Glomerular visceral epithelial cell (primary cell): ENCODE results near the gene ADGRD2.
"Not testable (repeated sequence)": the region's sequence is repeated elsewhere in the genome, so short reads cannot be mapped to it uniquely, and the experiment has no call there.

Source experiments
- DNase-seq: peaks from one replicate; pipeline ENCODE4 v3.0.0-alpha.2; 2016; ENCODE audit errors: extremely low spot score

The ADGRD2 gene, protein sequence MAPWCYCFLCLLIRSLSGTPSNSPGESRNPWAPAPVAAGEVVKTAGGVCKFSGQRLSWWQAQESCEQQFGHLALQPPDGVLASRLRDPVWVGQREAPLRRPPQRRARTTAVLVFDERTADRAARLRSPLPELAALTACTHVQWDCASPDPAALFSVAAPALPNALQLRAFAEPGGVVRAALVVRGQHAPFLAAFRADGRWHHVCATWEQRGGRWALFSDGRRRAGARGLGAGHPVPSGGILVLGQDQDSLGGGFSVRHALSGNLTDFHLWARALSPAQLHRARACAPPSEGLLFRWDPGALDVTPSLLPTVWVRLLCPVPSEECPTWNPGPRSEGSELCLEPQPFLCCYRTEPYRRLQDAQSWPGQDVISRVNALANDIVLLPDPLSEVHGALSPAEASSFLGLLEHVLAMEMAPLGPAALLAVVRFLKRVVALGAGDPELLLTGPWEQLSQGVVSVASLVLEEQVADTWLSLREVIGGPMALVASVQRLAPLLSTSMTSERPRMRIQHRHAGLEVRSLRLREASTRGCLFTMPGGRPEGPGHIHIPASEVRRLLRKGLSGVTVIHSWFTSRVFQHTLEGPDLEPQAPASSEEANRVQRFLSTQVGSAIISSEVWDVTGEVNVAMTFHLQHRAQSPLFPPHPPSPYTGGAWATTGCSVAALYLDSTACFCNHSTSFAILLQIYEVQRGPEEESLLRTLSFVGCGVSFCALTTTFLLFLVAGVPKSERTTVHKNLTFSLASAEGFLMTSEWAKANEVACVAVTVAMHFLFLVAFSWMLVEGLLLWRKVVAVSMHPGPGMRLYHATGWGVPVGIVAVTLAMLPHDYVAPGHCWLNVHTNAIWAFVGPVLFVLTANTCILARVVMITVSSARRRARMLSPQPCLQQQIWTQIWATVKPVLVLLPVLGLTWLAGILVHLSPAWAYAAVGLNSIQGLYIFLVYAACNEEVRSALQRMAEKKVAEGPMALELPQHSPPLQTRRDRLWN

DNA sequence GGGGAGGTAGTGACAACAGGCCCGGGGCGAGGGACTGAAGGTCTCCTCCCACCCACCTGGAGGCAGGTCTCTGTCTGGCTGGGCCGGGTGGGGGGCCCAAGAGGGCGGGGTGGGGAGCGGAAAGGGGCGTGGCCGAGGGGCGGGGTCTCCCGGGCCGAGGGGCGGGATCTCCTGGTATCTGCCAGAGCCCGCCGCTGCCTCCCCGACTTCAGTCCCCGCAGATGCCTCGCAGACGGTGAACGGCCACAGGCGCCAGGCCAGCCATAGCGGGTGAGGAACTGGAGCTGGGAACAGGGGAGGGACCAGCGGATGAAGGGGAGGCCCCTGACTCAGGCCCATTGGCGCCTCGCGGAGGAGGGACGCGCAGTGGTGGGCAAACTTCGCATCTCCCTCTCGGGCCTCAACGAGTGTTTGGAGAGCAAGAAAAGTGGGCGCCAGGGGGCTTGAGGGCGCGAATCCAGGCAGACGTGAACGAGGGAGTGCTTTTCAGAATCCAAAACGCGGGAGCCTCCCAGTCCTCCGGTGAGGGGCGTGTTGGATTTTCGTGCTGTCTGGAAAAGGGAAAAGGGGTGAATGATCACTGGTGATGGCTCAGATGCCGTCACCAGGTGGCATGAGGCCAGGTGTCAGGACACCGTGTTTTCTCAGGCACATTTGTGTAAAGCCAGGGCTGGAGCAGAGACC, at the start of gene ADGRD2:
Gene ADGRD2, plus strand, starts transcription at position 211 of the 684 bp plus-strand sequence. CDS start 1,216 bp downstream, outside the sequence.
- DNase-seq = peak; percentile 12

DNA sequence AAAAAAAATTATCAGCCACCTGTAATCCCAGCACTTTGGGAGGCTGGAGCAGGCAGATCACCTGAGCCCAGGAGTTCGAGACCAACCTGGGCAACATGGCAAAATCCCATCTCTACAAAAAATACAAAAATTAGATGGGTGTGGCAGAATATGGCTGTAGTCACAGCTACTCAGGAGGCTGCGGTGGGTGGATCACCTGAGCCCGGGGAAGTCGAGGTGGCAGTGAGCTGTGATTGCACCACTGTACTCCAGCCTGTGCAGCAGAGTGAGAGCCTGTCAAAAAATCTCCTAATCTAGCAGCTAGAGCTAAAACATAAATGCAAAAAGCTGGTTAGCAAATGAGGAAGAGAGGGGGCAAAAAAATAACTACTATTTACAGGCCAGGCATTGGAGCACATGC, 47.0 kb upstream of the ADGRD2 start:
- DNase-seq = no peak

DNA sequence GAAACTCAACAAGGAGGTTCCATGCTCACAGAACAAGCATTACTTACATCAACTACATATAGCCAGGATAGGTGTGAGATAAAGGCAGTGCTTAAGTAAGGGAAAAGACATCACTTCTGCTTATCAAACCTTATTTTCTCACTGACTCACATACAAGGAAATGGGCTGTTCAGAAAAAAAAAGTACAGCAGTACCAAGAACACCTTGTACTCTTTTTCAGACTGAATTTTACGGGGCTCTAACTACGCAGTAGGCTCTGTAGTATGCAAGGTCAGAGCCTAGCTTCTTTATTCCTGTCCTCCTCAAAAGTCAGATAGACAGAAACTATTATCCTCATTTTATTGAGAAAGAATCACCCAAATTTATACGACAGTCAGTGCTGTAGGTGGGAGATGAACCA, 40.8 kb upstream of the ADGRD2 start:
- DNase-seq = no peak

DNA sequence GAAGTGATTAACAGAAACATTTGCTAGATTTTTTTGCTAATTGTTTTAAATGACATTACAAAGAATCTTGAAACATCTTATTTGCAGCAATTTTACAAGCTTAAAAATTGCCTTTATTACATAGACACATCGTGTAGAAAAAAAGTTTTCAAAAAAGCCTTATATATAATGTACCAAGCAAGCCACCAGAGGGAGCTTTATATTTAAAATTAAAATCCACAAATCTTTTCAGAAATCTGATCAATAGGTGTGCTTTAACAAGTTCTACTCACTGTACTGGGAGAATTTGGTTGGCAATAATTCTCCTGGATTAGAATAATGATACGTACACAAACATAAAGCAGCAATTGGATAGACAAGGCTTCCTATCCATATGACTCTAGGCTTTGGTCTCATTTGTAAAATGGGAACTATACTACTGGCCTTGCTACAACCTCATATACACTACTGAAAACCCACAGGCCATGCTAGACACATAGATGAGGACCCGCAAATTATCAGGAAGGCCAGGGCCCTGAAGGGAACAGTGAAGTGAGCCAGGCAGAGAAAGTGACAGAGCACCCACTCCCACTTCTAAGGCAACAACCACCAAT, 39.8 kb upstream of the ADGRD2 start:
- DNase-seq = no peak

DNA sequence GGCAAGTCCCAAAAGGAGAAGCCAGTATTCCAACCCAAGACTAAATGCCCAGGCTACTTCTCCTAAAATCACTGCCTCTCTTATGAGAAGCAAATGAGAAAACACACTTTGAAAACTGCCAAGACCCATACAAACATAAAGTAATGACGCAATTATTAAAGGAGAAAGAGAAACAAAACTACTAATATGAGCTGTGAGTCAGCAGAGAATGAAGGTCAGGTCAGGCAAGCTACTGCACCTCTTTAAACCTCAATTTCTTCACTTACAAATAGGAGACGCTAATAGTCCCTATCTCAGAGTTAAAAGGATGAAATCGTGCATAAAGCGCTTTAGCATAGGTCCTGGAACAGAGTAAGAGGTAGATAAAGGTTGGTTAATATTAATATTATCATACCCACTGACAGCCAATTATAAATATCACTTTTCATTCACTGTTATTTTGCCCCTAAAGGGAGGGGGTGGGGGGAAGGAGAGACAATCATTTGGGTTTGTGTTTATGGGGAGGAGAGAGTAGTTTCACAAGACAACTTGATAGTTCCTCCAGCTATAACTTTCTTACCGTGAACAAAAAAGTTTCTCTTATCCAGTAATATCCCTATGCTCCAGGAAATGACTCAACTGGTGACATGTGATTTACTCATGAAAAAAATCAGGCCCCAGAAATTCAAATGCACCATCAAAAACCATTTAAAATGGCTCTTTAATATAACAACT, 38.6 kb upstream of the ADGRD2 start:
- DNase-seq = no peak

DNA sequence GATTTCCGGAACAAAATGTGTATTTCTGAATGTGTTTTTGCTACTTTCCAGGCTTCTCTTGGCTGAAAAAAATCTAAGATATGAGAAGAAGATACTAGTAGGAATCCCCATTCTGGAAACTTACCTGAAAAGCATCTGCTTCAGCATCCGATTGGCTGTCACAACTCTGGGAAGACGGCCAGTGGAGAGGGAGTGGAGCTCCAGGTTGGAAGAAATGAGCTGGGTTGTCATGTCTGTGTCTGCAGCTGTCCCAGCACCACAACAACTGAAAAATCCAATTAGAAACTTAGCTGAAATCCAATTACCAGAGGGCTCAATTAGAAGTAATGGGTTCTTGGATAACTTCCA, 38.0 kb upstream of the ADGRD2 start:
- no peak for DNase-seq

DNA sequence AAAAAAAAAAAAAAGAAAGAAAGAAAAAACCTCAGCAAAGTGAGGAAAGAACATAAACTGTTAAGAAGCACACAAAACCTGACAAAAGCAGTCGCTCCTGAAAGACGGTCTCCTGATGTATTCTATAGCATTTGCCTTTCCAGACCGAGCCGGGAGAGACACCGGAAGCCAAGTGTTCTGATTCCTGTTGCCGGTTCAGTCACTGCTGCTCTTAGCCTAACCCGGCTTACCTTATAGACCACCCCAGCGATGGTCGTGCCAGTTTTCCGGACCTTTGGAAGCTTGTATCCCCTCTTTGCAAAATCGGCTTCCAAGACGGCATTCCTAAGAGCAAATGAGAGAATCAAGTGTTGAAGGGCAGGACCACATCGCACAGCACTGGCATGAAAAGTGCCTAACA, 35.6 kb upstream of the ADGRD2 start:
- no peak for DNase-seq

DNA sequence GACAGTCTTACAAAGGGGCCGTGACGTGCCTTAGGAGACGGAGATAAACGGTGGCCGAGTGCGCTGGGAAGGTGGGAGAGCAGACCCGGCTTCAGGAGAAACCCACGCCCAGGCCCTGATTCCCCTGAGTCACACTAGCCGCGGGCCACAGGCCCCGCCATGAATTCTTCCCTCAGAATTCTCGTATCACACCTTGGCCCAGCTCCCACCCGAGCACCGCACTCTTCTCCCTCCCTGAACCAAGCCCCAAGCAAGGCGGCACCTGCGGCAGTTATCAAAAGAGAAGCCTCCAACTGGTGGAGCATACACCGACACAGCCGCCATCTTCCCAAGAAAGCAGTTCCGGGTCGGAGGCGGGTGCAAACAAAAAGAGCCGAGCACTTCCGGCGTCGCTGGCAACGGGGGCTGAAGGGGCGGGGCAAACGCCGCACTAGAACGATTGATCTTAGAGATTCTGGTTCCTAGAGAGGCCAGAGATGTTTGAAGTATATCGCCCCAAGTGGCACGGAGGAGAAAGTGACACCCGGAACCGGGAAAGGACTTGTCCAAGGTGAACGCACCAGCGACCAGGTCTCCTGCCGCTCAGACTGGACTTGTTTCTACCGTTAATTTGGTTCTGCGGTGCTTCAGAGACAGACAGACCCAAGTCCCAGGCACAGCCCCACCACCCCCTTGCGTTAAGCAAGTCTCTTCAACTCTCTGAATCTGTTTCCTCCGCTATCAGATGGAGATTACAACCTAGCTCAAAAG, 35.0 kb upstream of the ADGRD2 start, which contains the start of gene PSMB7:
Gene PSMB7, minus strand, starts transcription at position 341 of the 750 bp plus-strand sequence. Its CDS starts 17 bp downstream, at position 324.
- peak; percentile 97 for DNase-seq

DNA sequence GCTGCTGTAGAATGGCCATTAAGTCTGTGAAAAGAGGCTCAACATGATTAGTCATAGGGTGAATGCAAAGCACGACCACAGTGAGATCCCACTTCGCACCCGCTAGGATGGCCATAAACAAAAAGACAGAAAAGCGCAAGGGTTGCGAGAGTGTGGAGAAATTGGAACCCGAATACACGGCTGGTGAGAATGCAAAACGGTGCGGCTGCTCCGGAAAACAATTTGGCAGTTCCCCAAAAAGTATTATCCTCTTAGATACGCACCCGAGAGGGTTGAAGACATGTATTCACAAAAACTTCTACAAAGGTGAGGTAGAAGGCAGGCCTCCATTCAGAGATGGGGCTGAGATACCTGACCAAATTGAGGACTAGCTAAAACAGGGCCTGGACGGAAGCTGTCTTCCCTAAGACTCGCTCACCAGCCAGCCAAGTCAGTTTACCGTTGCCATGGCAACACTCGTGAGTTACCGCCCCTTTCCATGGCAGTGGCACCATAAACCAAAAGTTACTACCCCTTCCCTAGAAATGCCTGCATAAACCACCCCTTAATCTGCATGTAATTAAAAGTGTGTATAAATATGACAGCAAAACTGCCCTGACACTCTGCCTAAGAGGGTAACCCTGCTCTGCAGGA, 34.3 kb upstream of the ADGRD2 start:
- DNase-seq = no peak

DNA sequence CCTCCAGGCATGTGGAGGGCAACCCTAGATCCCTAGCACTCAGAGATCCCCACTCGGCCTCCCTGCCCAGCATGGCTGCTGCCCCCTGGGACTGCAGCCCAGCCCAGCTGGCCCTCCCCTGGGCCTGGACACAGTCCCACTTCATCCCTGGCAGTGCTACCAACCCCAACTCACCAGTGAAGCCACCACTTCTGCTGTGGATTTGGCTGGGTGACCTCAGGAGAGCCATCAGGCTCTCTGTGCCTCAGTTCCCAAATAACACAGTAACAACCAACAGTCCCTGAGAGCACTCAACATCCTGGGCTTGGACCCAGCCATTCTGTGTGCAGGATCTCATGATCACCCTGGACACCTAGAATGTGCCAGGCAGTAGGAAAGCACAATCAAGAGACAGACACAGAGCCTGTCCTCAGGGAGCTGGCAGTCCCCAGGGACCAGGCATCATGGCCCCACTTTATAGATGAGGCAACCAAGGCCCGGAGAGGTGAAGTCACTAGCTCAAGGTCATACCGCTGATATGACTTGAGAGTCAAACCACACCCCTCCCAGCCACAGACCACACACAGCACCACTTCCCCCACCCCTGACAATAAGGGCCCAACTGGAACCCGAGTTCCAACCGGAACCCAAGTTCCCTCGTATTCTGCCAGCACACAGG, 30.3 kb upstream of the ADGRD2 start:
- no peak for DNase-seq

DNA sequence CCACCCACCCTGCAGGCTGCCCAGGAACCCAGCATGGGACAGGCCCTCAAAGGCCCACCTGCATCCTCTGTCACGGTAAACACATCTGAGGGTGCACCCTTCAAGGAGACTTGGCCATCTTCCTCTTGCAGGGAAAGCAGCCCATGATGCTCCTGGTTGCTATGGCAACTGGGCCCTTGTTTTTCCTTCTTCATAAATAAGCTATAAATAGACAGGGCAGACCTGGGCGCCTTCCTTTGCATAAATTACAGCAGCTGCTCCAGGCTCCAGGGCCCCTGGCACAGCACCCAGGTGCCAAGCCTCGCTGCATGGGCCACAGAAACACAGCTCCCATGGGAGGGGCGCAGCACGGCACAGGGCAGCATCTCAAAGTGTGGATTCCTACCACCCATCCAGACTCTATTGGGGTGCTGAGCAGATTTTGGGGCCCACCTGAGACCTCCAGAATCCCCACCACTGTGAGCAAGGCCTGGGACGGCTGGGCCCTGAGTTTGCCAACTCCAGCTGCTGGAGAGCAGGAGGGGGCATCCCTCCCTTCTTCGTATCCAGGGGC, 29.2 kb upstream of the ADGRD2 start:
- peak; percentile 17 for DNase-seq

DNA sequence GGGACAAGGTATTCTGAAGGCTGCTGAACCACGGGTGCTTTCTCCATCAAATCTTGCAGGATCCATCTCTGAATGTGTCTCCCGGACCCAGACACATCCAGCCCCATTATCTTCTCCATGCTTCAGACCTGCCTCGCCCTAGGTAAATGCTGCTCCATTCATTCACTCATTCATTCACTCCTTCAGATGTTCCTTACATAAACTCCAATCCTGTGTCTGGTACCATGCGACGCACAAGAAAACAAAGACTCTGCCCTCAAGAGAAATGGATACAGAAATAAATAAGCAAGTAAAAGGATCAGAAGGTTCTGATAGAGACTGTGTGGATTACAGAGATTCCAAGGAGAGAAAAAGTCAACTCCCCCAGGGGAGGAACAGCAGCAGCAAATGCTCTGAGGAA, 27.1 kb upstream of the ADGRD2 start:
- DNase-seq = no peak

DNA sequence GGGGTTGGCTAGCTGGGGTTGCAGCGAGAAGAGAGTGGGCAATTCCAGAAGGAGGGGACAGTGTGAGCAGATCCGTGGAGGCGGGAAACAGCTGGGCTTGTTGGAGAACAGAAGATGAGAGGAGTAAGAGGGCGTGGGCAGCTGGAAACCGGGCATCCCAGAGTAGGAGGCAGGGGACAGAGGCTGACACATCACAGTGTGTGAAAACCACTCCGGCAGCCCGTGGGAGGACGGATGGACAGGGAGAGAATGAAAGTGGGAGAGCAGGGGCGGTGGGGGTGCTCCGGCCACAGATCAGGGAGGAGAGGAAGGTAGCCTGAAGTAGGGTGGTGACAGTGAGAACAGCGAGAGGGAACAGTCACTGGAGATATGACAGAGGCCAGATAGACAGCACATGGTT, 26.7 kb upstream of the ADGRD2 start:
- DNase-seq = no peak

DNA sequence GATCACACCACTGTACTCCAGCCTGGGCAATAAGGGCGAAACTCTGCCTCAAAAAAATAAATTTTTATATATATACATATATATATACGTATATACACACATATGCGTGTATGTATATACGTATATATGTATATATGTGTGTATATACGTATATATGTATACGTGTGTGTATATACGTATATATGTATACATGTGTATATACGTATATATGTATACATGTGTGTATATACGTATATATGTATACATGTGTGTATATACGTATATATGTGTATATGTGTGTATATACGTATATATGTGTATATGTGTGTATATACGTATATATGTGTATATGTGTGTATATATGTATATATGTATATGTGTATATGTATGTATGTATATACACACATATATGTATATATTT, 24.5 kb upstream of the ADGRD2 start:
- not testable (repeated sequence) for DNase-seq

DNA sequence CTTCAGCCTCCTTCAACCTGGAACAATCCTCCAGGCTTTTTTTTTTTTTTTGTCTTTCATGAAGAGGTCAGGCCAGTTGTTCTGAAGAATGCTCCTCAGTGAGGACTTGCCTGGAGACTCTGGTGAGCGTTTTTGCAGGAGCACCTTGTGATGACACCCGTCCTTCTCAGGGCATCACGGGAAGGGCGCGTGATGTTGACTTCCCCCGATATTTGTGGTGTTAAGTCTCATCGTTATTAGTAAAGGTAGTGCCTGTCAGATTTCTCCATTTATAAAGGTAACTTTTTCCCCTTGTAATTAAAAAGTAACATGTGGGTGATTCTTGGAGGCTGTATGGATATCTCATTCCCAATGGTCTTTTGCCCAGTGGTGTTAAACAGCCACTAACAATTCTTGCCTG, 23.9 kb upstream of the ADGRD2 start:
- DNase-seq = no peak

DNA sequence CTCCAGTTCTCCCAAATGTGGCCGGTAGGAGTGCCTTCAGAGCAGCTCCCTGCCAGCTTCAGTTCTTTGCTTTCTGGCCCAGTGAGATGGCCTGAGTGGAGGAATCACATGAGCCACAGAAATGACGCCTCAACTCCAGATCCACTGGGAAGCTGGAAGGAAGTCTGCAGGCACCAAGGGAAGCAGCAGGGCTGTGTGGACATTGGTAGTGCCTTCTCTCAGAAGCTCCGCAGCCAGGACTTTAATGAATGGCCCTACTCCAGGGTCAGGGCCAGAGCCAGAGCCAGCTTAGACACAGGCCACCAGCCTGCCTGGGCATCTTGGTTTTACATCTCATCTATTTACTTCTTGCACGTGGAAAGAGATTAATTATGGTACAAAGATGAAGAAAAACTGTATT, 23.0 kb upstream of the ADGRD2 start:
- no peak for DNase-seq

DNA sequence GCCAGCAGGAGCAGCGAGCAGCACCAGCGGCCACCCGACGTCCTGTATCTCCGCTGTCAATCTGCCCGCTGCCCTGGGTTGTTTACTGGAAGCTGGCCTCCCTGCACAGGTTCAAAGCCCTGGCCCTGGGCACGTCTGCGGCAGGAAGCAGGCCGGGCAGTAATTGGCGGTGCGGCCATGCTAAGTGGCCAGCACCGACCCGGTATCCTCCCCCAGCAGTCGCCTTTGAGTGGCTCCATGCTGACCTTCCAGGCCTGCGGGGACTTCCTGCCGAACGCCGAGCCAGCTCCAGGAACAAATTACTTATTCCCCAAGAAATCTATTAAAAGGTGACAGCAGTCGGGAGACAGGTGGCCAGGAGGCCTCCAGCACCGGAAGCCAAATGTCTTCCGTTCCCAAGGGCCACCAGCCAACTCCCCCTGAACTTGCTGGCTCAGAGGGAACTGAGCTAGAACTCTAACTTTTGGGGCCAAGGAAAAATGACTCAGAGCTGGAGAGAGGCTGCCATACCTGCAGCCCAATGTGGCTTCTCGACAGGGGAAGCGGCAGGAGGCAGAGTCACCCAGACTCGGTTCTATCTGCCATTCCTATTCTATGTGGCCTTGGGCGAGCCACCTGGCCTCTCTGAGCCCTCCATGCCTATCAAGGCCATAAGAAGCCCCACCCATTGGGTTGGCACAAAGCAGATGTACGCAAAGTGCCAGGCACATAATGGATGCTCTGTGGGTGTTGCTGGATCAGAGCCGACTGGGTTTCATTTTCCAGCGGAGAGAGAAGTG, 21.3 kb upstream of the ADGRD2 start:
- no peak for DNase-seq

DNA sequence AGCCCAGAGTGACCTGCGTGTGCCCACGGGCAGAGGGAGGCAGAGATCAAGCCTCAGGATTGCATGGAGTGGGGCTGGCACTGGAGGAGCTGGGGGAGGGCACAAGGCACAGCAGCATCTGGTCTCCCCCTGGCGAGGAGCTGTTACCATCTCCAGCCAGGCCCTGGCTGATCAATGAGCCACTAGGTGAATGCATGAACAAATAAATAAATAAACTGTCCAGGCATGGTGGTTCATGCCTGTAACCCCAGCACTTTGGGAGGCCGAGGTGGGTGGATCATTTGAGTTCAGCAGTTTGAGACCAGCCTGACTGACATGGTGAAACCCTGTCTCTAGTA, 20.8 kb upstream of the ADGRD2 start:
- DNase-seq = no peak
